Epithelial cell of esophagus (primary cell): Measurements from ENCODE around the gene BCAR3.

ENCODE experiments used
- DNase-seq: peaks from one replicate; pipeline ENCODE4 v3.0.0; 2010; ENCODE audit warnings: low read depth
- H3K4me3 ChIP-seq: 2 replicates; pipeline ENCODE4 v1.5.1; 2011; ENCODE audit warnings: mild to moderate bottlenecking, low read length, control low read depth
- CTCF ChIP-seq: IDR thresholded peaks from 2 replicates; pipeline ENCODE4 v1.5.1; 2011; ENCODE audit warnings: low read depth, mild to moderate bottlenecking, low read length, control low read depth, inconsistent platforms; ENCODE audit not compliant: insufficient read depth; ENCODE audit errors: missing control alignments

BCAR3 gene

GRCh38 chr1:93640656-93641440, 40.8 kb downstream of the BCAR3 start:
- TF ChIP-seq CTCF = no peak
- no peak overlapping the region for H3K4me3 ChIP-seq
- no peak for DNase-seq

- DNase-seq = no peak
- no peak overlapping the region for H3K4me3 ChIP-seq
- no peak for TF ChIP-seq CTCF
Observed at GRCh38 chr1:93638981-93639380, 42.7 kb downstream of the BCAR3 start.

- DNase-seq = no peak
- TF ChIP-seq CTCF = no peak
Observed at GRCh38 chr1:93638307-93638847, 43.3 kb downstream of the BCAR3 start.

GRCh38 chr1:93636712-93637111, 44.9 kb downstream of the BCAR3 start:
- no peak for TF ChIP-seq CTCF
- DNase-seq = no peak
- H3K4me3 ChIP-seq = no peak overlapping the region

More at GRCh38 chr1:93638307-93638847, 43.3 kb downstream of the BCAR3 start:
- H3K4me3 ChIP-seq = no peak overlapping the region

- H3K4me3 ChIP-seq = no peak overlapping the region
- no peak for TF ChIP-seq CTCF
- no peak for DNase-seq
Observed at GRCh38 chr1:93635614-93636543, 45.8 kb downstream of the BCAR3 start.

GRCh38 chr1:93633313-93633712, 48.3 kb downstream of the BCAR3 start:
- DNase-seq = no peak
- TF ChIP-seq CTCF = no peak
- no peak overlapping the region for H3K4me3 ChIP-seq
